B cell (primary cell): ENCODE data around the gene HHEX. TPM values are rescaled to one million over a fixed set of nuclear protein-coding genes. Genes with fewer than 3 reads are reported as not detected.

ENCODE experiments used
- ATAC-seq: fragments of 200-7000 bp; cut with Tn5 transposase; one replicate; pipeline ENCODE4 v1.10.0; 2021; ENCODE audit warnings: low read depth, mild to moderate bottlenecking, moderate number of reproducible peaks, moderate library complexity
- CTCF ChIA-PET: fragments of 350-600 bp; sonication (Branson Sonifier 250); formaldehyde crosslinking; loops from one replicate; lab custom pipeline; 2021; ENCODE audit warnings: antibody characterized with exemption, inconsistent platforms; lab: Charles Lee
- POLR2A ChIA-PET: fragments of 350-600 bp; sonication (Branson Sonifier 250); formaldehyde crosslinking; loops from one replicate; lab custom pipeline; 2021; ENCODE audit warnings: antibody characterized with exemption; lab: Charles Lee
- DNase-seq: peaks from one replicate; pipeline ENCODE4 v3.0.0; 2013
- H2AFZ ChIP-seq: 2 replicates; pipeline ENCODE4 v1.6.1; 2012; ENCODE audit warnings: mild to moderate bottlenecking, low read depth, low read length; ENCODE audit not compliant: insufficient read depth, poor library complexity, severe bottlenecking
- H3K27ac ChIP-seq, 2 donors: 1 replicate in 1 of 2; 2 replicates in 1 of 2; pipeline ENCODE4 v1.5.1; 2012 to 2013; ENCODE audit warnings: low read length in 2 of 2, mild to moderate bottlenecking in 2 of 2, moderate library complexity in 1 of 2
- H3K27me3 ChIP-seq, 4 experiments: fragments of 200-600 bp in 1 of 4; sonication (generic) in 1 of 4; replicated peaks in 1 of 4; 1 replicate in 2 of 4; 2 replicates in 2 of 4; pipeline versions ENCODE4 v1.6.1 to v1.7.0; 2013 to 2016; ENCODE audit warnings: low read length in 3 of 4, mild to moderate bottlenecking in 2 of 4, mixed read lengths in 1 of 4, moderate library complexity in 1 of 4; ENCODE audit not compliant: insufficient read depth in 4 of 4, control insufficient read depth in 3 of 4; ENCODE audit errors: control extremely low read depth in 1 of 4
- H3K36me3 ChIP-seq, 2 experiments: replicated peaks in 1 of 2; 1 replicate in 1 of 2; 2 replicates in 1 of 2; pipeline versions ENCODE4 v1.6.1 to v1.7.1; 2013; ENCODE audit warnings: low read length in 1 of 2; ENCODE audit not compliant: insufficient read depth in 2 of 2, control insufficient read depth in 1 of 2; ENCODE audit errors: control extremely low read depth in 1 of 2, extremely low read depth in 1 of 2
- H3K4me1 ChIP-seq, 2 donors: fragments of 200-600 bp in 1 of 2; sonication (generic) in 1 of 2; 1 replicate in 1 of 2; 2 replicates in 1 of 2; pipeline versions ENCODE4 v1.5.1 to v1.6.1; 2013 to 2017; ENCODE audit warnings: low read length in 2 of 2; ENCODE audit not compliant: control insufficient read depth in 2 of 2, insufficient read depth in 2 of 2
- H3K4me2 ChIP-seq: replicated peaks from 2 replicates; pipeline ENCODE3; 2012; ENCODE audit warnings: mild to moderate bottlenecking, low read depth, low read length; ENCODE audit not compliant: poor library complexity, severe bottlenecking
- H3K4me3 ChIP-seq, 5 experiments: fragments of 200-600 bp in 1 of 5; sonication (generic) in 1 of 5; 1 replicate in 3 of 5; 2 replicates in 2 of 5; pipeline versions ENCODE4 v1.5.1 to v1.7.0; 2011 to 2016; ENCODE audit warnings: low read length in 4 of 5, mild to moderate bottlenecking in 4 of 5, low read depth in 2 of 5, control low read depth in 1 of 5, moderate library complexity in 1 of 5; ENCODE audit not compliant: insufficient read depth in 1 of 5; ENCODE audit errors: control extremely low read depth in 1 of 5, extremely low read depth in 1 of 5
- H3K79me2 ChIP-seq: fragments of 200-600 bp; sonication (generic); one replicate; pipeline ENCODE4 v1.6.0; 2016; ENCODE audit warnings: low read length; ENCODE audit not compliant: control insufficient read depth, insufficient read depth
- H3K9ac ChIP-seq: fragments of 200-600 bp; sonication (generic); 2 replicates; pipeline ENCODE4 v1.6.1; 2017; ENCODE audit warnings: mild to moderate bottlenecking, low read length, moderate library complexity
- H3K9me3 ChIP-seq, 3 donors: one replicate each; pipeline versions ENCODE4 v1.6.1 to v1.7.1; 2013; ENCODE audit warnings: low read length in 2 of 3; ENCODE audit not compliant: control insufficient read depth in 2 of 3, insufficient read depth in 1 of 3; ENCODE audit errors: control extremely low read depth in 1 of 3
- H4K20me1 ChIP-seq: 2 replicates; pipeline ENCODE4 v1.6.0; 2012; ENCODE audit warnings: mild to moderate bottlenecking, low read length; ENCODE audit not compliant: insufficient read depth, control insufficient read depth, poor library complexity, severe bottlenecking
- H3K27ac Mint-ChIP-seq: one replicate; pipeline ENCODE4 v1.8.0; 2021; ENCODE audit warnings: mixed read lengths
- H3K27me3 Mint-ChIP-seq: one replicate; pipeline ENCODE4 v1.8.0; 2021; ENCODE audit warnings: mixed read lengths
- H3K4me1 Mint-ChIP-seq: one replicate; pipeline ENCODE4 v1.8.0; 2021; ENCODE audit warnings: mixed read lengths
- H3K4me3 Mint-ChIP-seq: one replicate; pipeline ENCODE4 v1.8.0; 2021; ENCODE audit warnings: mixed read lengths
- H3K9me3 Mint-ChIP-seq: one replicate; pipeline ENCODE4 v1.8.0; 2022; ENCODE audit warnings: mixed read lengths; ENCODE audit not compliant: insufficient read depth
- EZH2 ChIP-seq: IDR thresholded peaks from 2 replicates; pipeline ENCODE4 v1.6.1; 2012; ENCODE audit warnings: borderline replicate concordance, low read depth, mild to moderate bottlenecking, moderate library complexity, low read length; ENCODE audit not compliant: insufficient read depth, poor library complexity, severe bottlenecking
- WGBS: methylation state at CpG from one replicate; pipeline ENCODE4 v1.1.5; 2013; ENCODE audit warnings: missing lambda C conversion rate; ENCODE audit not compliant: insufficient coverage; 5-methylcytosine and 5-hydroxymethylcytosine counted together
- intact Hi-C: fragments of 100-400 bp; cut with micrococcal nuclease; formaldehyde crosslinking; loops from one replicate; pipeline ENCODE4 v1.10.0; 2022
- polyA plus RNA-seq: library from polyadenylated mRNA; depleted of rRNA; stranded (reverse); fragments of >200 nt; gene quantifications from 2 replicates; pipeline ENCODE4 v1.2.3, GENCODE V29; 2012
- total RNA-seq, 2 donors: library from RNA; stranded (reverse); fragments of 120-200 nt in 1 of 2; gene quantifications; 1 replicate in 1 of 2; 2 replicates in 1 of 2; pipeline versions ENCODE4 v1.2.3 to v1.2.4, GENCODE V29; 2013 to 2022
- TF ChIP-seq, protein P1 (sequence below): fragments of 200-600 bp; IDR thresholded peaks from one replicate; pipeline ENCODE4 v1.8.0; 2022; ENCODE audit warnings: antibody characterized with exemption, mild to moderate bottlenecking

HHEX gene
- total and polyA plus RNA-seq, 2 donors (not counting 1 experiment from before 2014, with no cell fraction given), result 96.9 to 149 TPM

DNA sequence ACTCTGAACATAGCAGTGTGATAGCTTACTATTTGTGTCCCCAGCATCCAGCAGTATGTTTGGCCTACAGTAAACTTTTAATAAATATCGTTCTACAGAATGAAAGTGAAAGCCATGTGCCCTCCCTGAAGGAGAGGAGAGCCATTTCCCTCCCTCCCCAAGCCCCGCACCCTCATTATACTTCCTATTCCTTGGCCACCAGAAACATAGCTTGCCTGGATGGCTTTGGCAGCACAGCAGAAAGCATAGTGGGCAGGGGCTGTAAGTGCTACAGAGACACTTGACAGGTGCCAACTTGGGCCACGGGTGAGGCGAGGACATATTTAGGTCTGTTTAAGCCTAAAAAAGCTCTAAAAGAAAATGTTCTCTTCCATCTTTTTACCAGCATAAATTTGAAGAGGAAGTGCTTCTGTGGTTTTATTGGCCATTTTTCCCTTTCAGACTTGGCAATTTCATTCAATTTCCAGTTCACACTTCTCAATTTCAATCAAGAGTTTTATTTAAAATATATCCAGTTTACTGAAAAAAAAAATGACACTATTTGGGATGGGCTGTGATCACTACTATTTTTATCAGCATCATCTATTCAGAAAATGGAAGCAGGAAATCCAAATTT, 12.7 kb downstream of the HHEX start:
- no peaks in the 10 kb centered on the region for H3K27me3 ChIP-seq
- intact Hi-C loops, result no loop called here
- peak overlapping the region; percentile 62 for H3K4me3 Mint-ChIP-seq
- H3K27ac Mint-ChIP-seq, result peak overlapping the region; percentile 18
- ChIA-PET POLR2A (interaction anchor here (0.9 to 6.4 kb wide), 2 partner anchors 9 to 11 kb away, joined by 6 to 44 read pairs; partner anchors contain the start of gene HHEX), CTCF (interaction anchor here (0.7 to 1.1 kb wide), 4 partner anchors 26 to 165 kb away, joined by 3 read pairs; no protein-coding TSS in a partner anchor)
- H3K4me3 ChIP-seq, result peak overlapping the region in 3 of 5 experiments; percentile 29 to 46 (median 43)
- DNase-seq, result peak; percentile 63
- H3K36me3 ChIP-seq, result no peaks in the 10 kb centered on the region
- H3K4me2 ChIP-seq, result peak overlapping the region; percentile 72
- peaks cover 43% of the 10 kb centered on the region for H3K4me1 Mint-ChIP-seq
- peak overlapping the region; percentile 39 for H3K9ac ChIP-seq
- WGBS, result no CpG with 5 or more reads among the region's 4 CpGs
- H3K27ac ChIP-seq, result no peak overlapping the region
- H3K4me1 ChIP-seq, result peaks cover 39 to 44% of the 10 kb centered on the region in 2 donors
- no peaks in the 10 kb centered on the region for H4K20me1 ChIP-seq
- H3K9me3 Mint-ChIP-seq, result no peaks in the 10 kb centered on the region
- no peak for TF ChIP-seq EZH2
- TF ChIP-seq, protein P1, sequence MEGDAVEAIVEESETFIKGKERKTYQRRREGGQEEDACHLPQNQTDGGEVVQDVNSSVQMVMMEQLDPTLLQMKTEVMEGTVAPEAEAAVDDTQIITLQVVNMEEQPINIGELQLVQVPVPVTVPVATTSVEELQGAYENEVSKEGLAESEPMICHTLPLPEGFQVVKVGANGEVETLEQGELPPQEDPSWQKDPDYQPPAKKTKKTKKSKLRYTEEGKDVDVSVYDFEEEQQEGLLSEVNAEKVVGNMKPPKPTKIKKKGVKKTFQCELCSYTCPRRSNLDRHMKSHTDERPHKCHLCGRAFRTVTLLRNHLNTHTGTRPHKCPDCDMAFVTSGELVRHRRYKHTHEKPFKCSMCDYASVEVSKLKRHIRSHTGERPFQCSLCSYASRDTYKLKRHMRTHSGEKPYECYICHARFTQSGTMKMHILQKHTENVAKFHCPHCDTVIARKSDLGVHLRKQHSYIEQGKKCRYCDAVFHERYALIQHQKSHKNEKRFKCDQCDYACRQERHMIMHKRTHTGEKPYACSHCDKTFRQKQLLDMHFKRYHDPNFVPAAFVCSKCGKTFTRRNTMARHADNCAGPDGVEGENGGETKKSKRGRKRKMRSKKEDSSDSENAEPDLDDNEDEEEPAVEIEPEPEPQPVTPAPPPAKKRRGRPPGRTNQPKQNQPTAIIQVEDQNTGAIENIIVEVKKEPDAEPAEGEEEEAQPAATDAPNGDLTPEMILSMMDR, result no peak
- peak overlapping the region; percentile 60 for H2AFZ ChIP-seq
- no peaks in the 10 kb centered on the region for H3K9me3 ChIP-seq
- ATAC-seq, result peak; percentile 14
- no peaks in the 10 kb centered on the region for H3K27me3 Mint-ChIP-seq
- H3K79me2 ChIP-seq, result peaks cover 12% of the 10 kb centered on the region
